Endothelial cell (in vitro differentiated cells): ENCODE measurements around the gene DCUN1D1. TPM values are rescaled to one million over a fixed set of nuclear protein-coding genes. Genes with fewer than 3 reads are reported as not detected.

ENCODE experiments used
- DNase-seq: peaks from one replicate; pipeline ENCODE4 v3.0.0; 2021; ENCODE audit warnings: low spot score
- H3K27ac Mint-ChIP-seq: one replicate; pipeline ENCODE4 v1.8.0; 2021; ENCODE audit warnings: mixed read lengths, inconsistent platforms; ENCODE audit not compliant: unreplicated experiment
- H3K27me3 Mint-ChIP-seq: one replicate; pipeline ENCODE4 v1.8.0; 2021; ENCODE audit warnings: mild to moderate bottlenecking, moderate library complexity, mixed read lengths, inconsistent platforms; ENCODE audit not compliant: unreplicated experiment
- H3K36me3 Mint-ChIP-seq: one replicate; pipeline ENCODE4 v1.8.0; 2021; ENCODE audit warnings: mild to moderate bottlenecking, low read depth, mixed read lengths, inconsistent platforms; ENCODE audit not compliant: unreplicated experiment
- H3K4me1 Mint-ChIP-seq: one replicate; pipeline ENCODE4 v1.8.0; 2021; ENCODE audit warnings: mild to moderate bottlenecking, mixed read lengths, inconsistent platforms; ENCODE audit not compliant: unreplicated experiment
- H3K4me3 Mint-ChIP-seq: one replicate; pipeline ENCODE4 v1.8.0; 2021; ENCODE audit warnings: mild to moderate bottlenecking, mixed read lengths, inconsistent platforms; ENCODE audit not compliant: unreplicated experiment
- H3K9me3 Mint-ChIP-seq: one replicate; pipeline ENCODE4 v1.8.0; 2021; ENCODE audit warnings: mixed read lengths, inconsistent platforms; ENCODE audit not compliant: unreplicated experiment
- total RNA-seq: library from RNA; stranded (reverse); fragmentation: NEBNext Ultra II Directional; extraction: Animal tissue kit (Norgen Biotek cat#: 25700); gene quantifications from one replicate; pipeline ENCODE4 v1.2.1, GENCODE V29; 2021; ENCODE audit not compliant: unreplicated experiment
- TF ChIP-seq, protein P1 (sequence below): fragments of 200-600 bp; sonication (generic); IDR thresholded peaks from one replicate; pipeline ENCODE4 v1.5.0; 2021; ENCODE audit warnings: antibody characterized with exemption; ENCODE audit not compliant: unreplicated experiment

DCUN1D1 gene
- total RNA-seq, 1 donor from 2014 or later: 48.1 TPM

DNA sequence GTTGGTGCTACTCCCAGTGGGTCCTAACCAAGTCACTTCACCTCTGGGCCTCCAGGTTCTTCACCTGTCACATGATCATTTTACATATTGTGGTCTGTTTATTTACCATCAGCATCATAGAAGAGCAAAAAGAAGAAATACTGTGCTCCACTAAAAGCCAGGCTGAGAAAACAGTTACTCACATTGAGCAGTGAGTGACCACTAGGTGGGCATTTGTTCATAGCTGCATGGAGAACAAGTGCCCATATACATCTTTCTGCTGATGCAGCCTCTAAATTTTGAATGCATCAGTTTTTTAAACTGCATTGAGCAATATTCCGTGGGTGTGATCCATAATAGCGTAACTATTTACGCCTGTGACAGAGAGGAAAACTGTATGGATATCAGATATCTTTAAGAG, 76.2 kb downstream of the DCUN1D1 start:
- Mint-ChIP-seq H3K36me3 (peaks cover 4% of the 10 kb centered on the region), H3K27me3 (no peaks in the 10 kb centered on the region), H3K4me3 (no peak overlapping the region), H3K4me1 (peaks cover 6% of the 10 kb centered on the region), H3K9me3 (no peaks in the 10 kb centered on the region), H3K27ac (no peak overlapping the region)
- DNase-seq: no peak
- TF ChIP-seq, protein P1, sequence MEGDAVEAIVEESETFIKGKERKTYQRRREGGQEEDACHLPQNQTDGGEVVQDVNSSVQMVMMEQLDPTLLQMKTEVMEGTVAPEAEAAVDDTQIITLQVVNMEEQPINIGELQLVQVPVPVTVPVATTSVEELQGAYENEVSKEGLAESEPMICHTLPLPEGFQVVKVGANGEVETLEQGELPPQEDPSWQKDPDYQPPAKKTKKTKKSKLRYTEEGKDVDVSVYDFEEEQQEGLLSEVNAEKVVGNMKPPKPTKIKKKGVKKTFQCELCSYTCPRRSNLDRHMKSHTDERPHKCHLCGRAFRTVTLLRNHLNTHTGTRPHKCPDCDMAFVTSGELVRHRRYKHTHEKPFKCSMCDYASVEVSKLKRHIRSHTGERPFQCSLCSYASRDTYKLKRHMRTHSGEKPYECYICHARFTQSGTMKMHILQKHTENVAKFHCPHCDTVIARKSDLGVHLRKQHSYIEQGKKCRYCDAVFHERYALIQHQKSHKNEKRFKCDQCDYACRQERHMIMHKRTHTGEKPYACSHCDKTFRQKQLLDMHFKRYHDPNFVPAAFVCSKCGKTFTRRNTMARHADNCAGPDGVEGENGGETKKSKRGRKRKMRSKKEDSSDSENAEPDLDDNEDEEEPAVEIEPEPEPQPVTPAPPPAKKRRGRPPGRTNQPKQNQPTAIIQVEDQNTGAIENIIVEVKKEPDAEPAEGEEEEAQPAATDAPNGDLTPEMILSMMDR: peak; percentile 38

DNA sequence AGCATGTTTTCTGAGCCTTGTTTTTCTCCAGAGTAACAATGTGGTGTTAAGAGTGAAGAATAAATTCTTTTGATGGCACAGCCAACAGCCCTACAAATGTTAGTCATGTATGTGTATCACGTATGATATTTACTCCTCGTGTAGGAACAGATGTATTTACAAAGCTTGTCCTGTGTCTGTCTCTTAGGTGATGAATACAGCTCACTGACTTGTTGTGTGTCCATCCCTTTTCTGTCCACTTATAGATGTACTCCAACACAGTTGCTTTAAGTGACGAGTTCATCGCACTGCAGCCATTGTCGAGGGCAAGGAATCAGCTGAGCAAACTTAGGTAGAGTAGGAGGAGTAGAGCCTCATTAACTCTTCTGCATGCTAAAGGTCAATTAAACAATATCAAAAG, 78.1 kb downstream of the DCUN1D1 start:
- H3K4me1 Mint-ChIP-seq: peaks cover 6% of the 10 kb centered on the region
- no peaks in the 10 kb centered on the region for H3K27me3 Mint-ChIP-seq
- H3K36me3 Mint-ChIP-seq: peaks cover 4% of the 10 kb centered on the region
- no peaks in the 10 kb centered on the region for H3K9me3 Mint-ChIP-seq
- DNase-seq: no peak
- TF ChIP-seq, protein P1: no peak
- H3K27ac Mint-ChIP-seq: no peak overlapping the region
- no peak overlapping the region for H3K4me3 Mint-ChIP-seq

DNA sequence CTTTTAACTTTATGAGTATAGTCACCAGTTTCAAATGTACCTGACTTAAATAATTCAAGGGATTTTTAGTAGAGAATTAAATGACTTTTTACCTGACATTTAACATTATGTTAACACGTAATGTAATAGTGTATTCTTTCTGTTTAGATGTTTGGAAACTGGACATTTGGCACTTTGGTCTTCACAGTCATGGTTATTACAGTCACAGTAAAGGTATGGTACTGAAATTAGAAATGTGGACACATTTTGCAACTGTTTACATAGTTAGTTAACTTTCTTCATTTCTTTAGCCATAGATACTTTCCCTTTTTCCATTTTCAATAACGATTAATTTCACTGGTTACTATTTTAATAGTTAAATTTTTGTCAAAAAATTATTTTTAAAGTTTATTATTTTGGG, 83.8 kb downstream of the DCUN1D1 start:
- H3K4me1 Mint-ChIP-seq: peaks cover 20% of the 10 kb centered on the region
- H3K27ac Mint-ChIP-seq: peak overlapping the region; percentile 82
- no peaks in the 10 kb centered on the region for H3K27me3 Mint-ChIP-seq
- TF ChIP-seq, protein P1: no peak
- H3K36me3 Mint-ChIP-seq: peaks cover 6% of the 10 kb centered on the region
- H3K4me3 Mint-ChIP-seq: no peak overlapping the region
- no peaks in the 10 kb centered on the region for H3K9me3 Mint-ChIP-seq
- no peak for DNase-seq

DNA sequence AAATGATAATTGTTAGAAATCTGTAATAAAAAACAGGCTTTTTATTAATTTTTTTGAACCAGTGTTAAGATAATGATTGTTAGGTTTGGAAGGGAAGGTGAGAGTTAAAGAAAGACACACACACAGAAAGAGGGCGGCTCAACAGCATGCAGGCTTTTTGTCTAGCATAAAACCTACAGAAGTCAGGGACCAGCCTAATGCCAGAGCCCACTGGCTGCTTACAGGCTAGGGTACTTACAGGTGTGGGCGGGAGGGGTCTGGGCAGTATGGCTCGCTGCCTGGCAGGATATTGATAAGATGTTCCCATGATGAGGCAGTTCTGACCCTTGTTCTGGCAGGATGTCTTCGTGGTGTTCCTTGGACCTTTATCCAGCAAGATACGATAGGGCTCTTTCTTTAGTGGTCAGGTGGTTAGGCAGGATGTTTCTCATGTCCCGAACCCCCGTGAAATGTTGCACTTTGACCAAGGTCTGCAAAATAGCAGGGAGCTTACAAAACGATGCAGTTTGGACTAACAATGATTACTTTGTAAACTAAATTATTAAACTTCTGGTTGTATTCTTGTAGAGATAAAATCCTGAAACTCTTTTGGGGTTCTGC, 84.7 kb downstream of the DCUN1D1 start:
- no peaks in the 10 kb centered on the region for H3K9me3 Mint-ChIP-seq
- DNase-seq: peak; percentile 17
- TF ChIP-seq, protein P1: no peak
- H3K4me3 Mint-ChIP-seq: no peak overlapping the region
- H3K27ac Mint-ChIP-seq: peak overlapping the region; percentile 86
- H3K4me1 Mint-ChIP-seq: peaks cover 20% of the 10 kb centered on the region
- H3K36me3 Mint-ChIP-seq: peaks cover 6% of the 10 kb centered on the region
- H3K27me3 Mint-ChIP-seq: no peaks in the 10 kb centered on the region

DNA sequence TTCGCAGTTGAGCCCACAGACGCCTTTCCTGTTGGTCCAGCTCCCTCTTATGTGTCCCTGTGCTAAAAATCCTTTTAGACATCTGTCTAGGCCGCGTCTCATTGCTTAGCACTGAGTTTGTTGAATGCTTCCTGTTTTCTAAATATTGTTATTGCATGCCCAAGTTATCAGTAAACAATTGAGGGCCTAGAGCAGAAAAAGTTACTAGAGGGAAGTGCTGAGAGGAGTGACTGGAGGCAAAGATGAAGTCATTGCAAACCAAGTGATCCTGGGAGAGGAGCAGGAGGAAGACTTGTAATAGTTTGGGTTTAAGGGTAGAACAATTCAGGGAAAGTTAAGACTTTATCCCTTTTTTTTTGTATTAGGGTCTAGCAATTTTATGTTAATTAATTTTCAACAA, 88.1 kb downstream of the DCUN1D1 start:
- peaks cover 20% of the 10 kb centered on the region for H3K4me1 Mint-ChIP-seq
- H3K27ac Mint-ChIP-seq: peak overlapping the region; percentile 33
- no peak overlapping the region for H3K4me3 Mint-ChIP-seq
- DNase-seq: no peak
- H3K27me3 Mint-ChIP-seq: no peaks in the 10 kb centered on the region
- TF ChIP-seq, protein P1: no peak
- H3K36me3 Mint-ChIP-seq: peaks cover 6% of the 10 kb centered on the region
- H3K9me3 Mint-ChIP-seq: no peaks in the 10 kb centered on the region
